Vagina (tissue), 2 donors: Measurements from ENCODE around the gene PACSIN1. TPM values are rescaled to one million over a fixed set of nuclear protein-coding genes. Genes with fewer than 3 reads are reported as not detected.

Source experiments
- DNase-seq, 2 donors: peaks; one replicate each; pipeline ENCODE4 v3.0.0-alpha.2; 2017; ENCODE audit errors: extremely low spot score in 2 of 2
- H3K27ac ChIP-seq: fragments of 200-600 bp; sonication (generic); one replicate; pipeline ENCODE4 v1.5.1; 2019
- H3K27me3 ChIP-seq: fragments of 200-600 bp; sonication (generic); one replicate; pipeline ENCODE4 v1.5.1; 2019
- H3K36me3 ChIP-seq, 2 donors: fragments of 200-600 bp; sonication (generic); one replicate each; pipeline ENCODE4 v1.5.1; 2017 to 2019
- H3K4me1 ChIP-seq: fragments of 200-600 bp; sonication (generic); one replicate; pipeline ENCODE4 v1.5.1; 2019
- H3K4me3 ChIP-seq, 2 donors: fragments of 200-600 bp; sonication (generic); 1 replicate in 1 of 2; 2 replicates in 1 of 2; pipeline ENCODE4 v1.5.1; 2016 to 2019
- H3K9me3 ChIP-seq: fragments of 200-600 bp; sonication (generic); one replicate; pipeline ENCODE4 v1.5.1; 2019
- CTCF ChIP-seq, 3 experiments: fragments of 450-650 bp in 2 of 3; fragments of 200-600 bp in 1 of 3; sonication (generic) in 1 of 3; IDR thresholded peaks; one replicate each; pipeline ENCODE4 v1.5.1; 2017 to 2019; ENCODE audit warnings: antibody characterized with exemption in 3 of 3, mild to moderate bottlenecking in 2 of 3, moderate library complexity in 2 of 3
- POLR2A ChIP-seq, 2 donors: fragments of 450-650 bp; IDR thresholded peaks; one replicate each; pipeline ENCODE4 v1.6.1; 2017; ENCODE audit warnings: antibody characterized with exemption in 2 of 2, mild to moderate bottlenecking in 2 of 2, moderate library complexity in 2 of 2
- POLR2AphosphoS5 ChIP-seq, 2 donors: sonication (generic); formaldehyde crosslinking; IDR thresholded peaks; one replicate each; pipeline ENCODE4 v1.9.0; 2017; ENCODE audit warnings: antibody characterized with exemption in 2 of 2, mild to moderate bottlenecking in 2 of 2, low read depth in 1 of 2; ENCODE audit not compliant: insufficient read depth in 1 of 2
- intact Hi-C: fragments of 100-400 bp; cut with DNase I; formaldehyde crosslinking; loops from one replicate; pipeline ENCODE4 v1.15.1; 2023
- total RNA-seq: library from RNA; depleted of rRNA; stranded (reverse); fragments of >200 nt; gene quantifications from one replicate; pipeline ENCODE4 v1.2.3, GENCODE V29; 2016

Gene PACSIN1
- total RNA-seq, 1 donor from 2014 or later, result 0.74 TPM

- intact Hi-C loops, result no loop called here
- Histone ChIP-seq H3K4me3 (no peak overlapping the region), H3K9me3 (no peaks in the 10 kb centered on the region), H3K27me3 (no peaks in the 10 kb centered on the region), H3K36me3 (no peaks in the 10 kb centered on the region), H3K4me1 (peaks cover 13% of the 10 kb centered on the region), H3K27ac (no peak overlapping the region)
- no peak for DNase-seq
- TF ChIP-seq POLR2A (IDR thresholded peaks at IDR 0.05), result no peak
Measured at GRCh38 chr6:34468378-34468892, 2.6 kb downstream of the PACSIN1 start.

- DNase-seq, result no peak
- Histone ChIP-seq H3K27me3 (no peaks in the 10 kb centered on the region), H3K4me3 (no peak overlapping the region), H3K27ac (no peak overlapping the region), H3K4me1 (peaks cover 13% of the 10 kb centered on the region), H3K9me3 (no peaks in the 10 kb centered on the region), H3K36me3 (no peaks in the 10 kb centered on the region)
- no peak for TF ChIP-seq CTCF (IDR thresholded peaks at IDR 0.05)
- no peak for TF ChIP-seq POLR2AphosphoS5 (IDR thresholded peaks at IDR 0.05; ENCODE audit: insufficient read depth in 1 of 2, low read depth in 1 of 2)
- TF ChIP-seq POLR2A (IDR thresholded peaks at IDR 0.05), result no peak
- intact Hi-C loops, result no loop called here
Measured at GRCh38 chr6:34469499-34469898, 3.6 kb downstream of the PACSIN1 start.

GRCh38 chr6:34472425-34472824 lies 6.5 kb downstream of the PACSIN1 start:
- H3K27me3 ChIP-seq, result no peaks in the 10 kb centered on the region
- TF ChIP-seq CTCF (IDR thresholded peaks at IDR 0.05), result no peak
- no peak for TF ChIP-seq POLR2AphosphoS5 (IDR thresholded peaks at IDR 0.05; ENCODE audit: insufficient read depth in 1 of 2, low read depth in 1 of 2)
- no peak for TF ChIP-seq POLR2A (IDR thresholded peaks at IDR 0.05)
- H3K27ac ChIP-seq, result no peak overlapping the region
- no peak overlapping the region for H3K4me3 ChIP-seq
- H3K4me1 ChIP-seq, result no peaks in the 10 kb centered on the region
- H3K9me3 ChIP-seq, result no peaks in the 10 kb centered on the region
- no peak for DNase-seq
- intact Hi-C loops, result no loop called here
- no peaks in the 10 kb centered on the region for H3K36me3 ChIP-seq

- no peak overlapping the region for H3K4me3 ChIP-seq
- intact Hi-C loops, result no loop called here
- H3K9me3 ChIP-seq, result no peaks in the 10 kb centered on the region
Measured at GRCh38 chr6:34473967-34474366, 8.1 kb downstream of the PACSIN1 start.

GRCh38 chr6:34474754-34475153 lies 8.9 kb downstream of the PACSIN1 start:
- intact Hi-C loops, result no loop called here
- TF ChIP-seq CTCF (IDR thresholded peaks at IDR 0.05) (no peak), POLR2A (IDR thresholded peaks at IDR 0.05) (no peak), POLR2AphosphoS5 (IDR thresholded peaks at IDR 0.05; ENCODE audit: insufficient read depth in 1 of 2, low read depth in 1 of 2) (no peak)
- H3K36me3 ChIP-seq, result no peaks in the 10 kb centered on the region

More at GRCh38 chr6:34473967-34474366, 8.1 kb downstream of the PACSIN1 start:
- Histone ChIP-seq H3K27me3 (no peaks in the 10 kb centered on the region), H3K27ac (no peak overlapping the region), H3K4me1 (no peaks in the 10 kb centered on the region), H3K36me3 (no peaks in the 10 kb centered on the region)
- no peak for TF ChIP-seq POLR2AphosphoS5 (IDR thresholded peaks at IDR 0.05; ENCODE audit: insufficient read depth in 1 of 2, low read depth in 1 of 2)
- TF ChIP-seq POLR2A (IDR thresholded peaks at IDR 0.05), result no peak
- TF ChIP-seq CTCF (IDR thresholded peaks at IDR 0.05), result no peak
- no peak for DNase-seq

More at GRCh38 chr6:34474754-34475153, 8.9 kb downstream of the PACSIN1 start:
- no peak overlapping the region for H3K4me3 ChIP-seq
- H3K4me1 ChIP-seq, result no peaks in the 10 kb centered on the region
- no peaks in the 10 kb centered on the region for H3K9me3 ChIP-seq
- DNase-seq, result no peak
- H3K27me3 ChIP-seq, result no peaks in the 10 kb centered on the region
- no peak overlapping the region for H3K27ac ChIP-seq
